ENCODE measurements around the gene TRERF1. TPM values are rescaled to one million over a fixed set of nuclear protein-coding genes. Genes with fewer than 3 reads are reported as not detected.

Gene TRERF1
- total and polyA plus RNA-seq, 2 of the 8 experiments (the other 6 are each of a cell fraction or from before 2014, with no cell fraction given): 10.8 to 21.5 TPM

DNA sequence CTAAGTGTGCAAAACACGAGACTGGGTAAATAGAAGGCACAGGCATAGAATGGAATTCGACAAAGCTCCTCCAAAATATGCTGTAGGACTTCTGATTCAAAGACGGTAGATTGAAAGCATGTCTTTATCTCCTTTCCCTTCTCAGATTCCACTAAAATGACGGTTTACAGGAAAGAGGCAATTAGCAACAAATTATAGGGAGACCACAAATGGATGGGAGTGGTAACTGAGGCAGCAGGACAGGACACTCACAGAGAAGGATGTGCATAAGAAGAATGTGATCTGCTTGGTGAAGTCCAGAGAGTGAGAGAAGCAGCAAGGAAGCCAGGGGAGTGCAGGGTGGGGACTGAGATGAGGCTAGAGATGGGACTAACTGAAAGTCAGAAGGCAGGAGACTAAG is 120.7 kb downstream of the TRERF1 start:
- Histone ChIP-seq H2BK20ac (ENCODE audit: low read length) (no peak overlapping the region), H2BK5ac (ENCODE audit: low read depth, low read length) (no peak overlapping the region), H3K14ac (ENCODE audit: insufficient read length) (no peak overlapping the region), H3K79me2 (ENCODE audit: control insufficient read depth in 1 of 2, insufficient read depth in 2 of 2, low read length in 2 of 2) (peaks cover 0 to 68% of the 10 kb centered on the region in 2 experiments; a peak in 3 of 4 replicates), H4K91ac (replicated peaks; ENCODE audit: insufficient read length, low read length) (no peak overlapping the region), H3K36me3 (ENCODE audit: control insufficient read depth in 2 of 4, insufficient read depth in 4 of 4, low read length in 3 of 4) (no peaks in the 10 kb centered on the region), H2BK15ac (ENCODE audit: low read length) (no peak overlapping the region), H3K9ac (replicated peaks in 1 of 4; ENCODE audit: extremely low read depth in 1 of 4, low read depth in 3 of 4, low read length in 3 of 4) (no peak overlapping the region), H3K23ac (ENCODE audit: insufficient read length) (no peak overlapping the region), H3K18ac (ENCODE audit: extremely low read depth, low read length) (no peak overlapping the region), H3K4me3 (ENCODE audit: extremely low read depth in 1 of 4, insufficient read depth in 2 of 4, low read depth in 3 of 4, low read length in 4 of 4) (no peak overlapping the region), H3K27ac (ENCODE audit: low read depth, low read length) (no peak overlapping the region), H2AFZ (ENCODE audit: low read length) (no peak overlapping the region), H3K79me1 (ENCODE audit: low read depth, low read length) (peaks cover 7% of the 10 kb centered on the region; the same call in 1 of the 2 replicates), H2BK12ac (ENCODE audit: low read depth, low read length) (no peak overlapping the region), H2AK5ac (ENCODE audit: low read depth, low read length) (no peak overlapping the region), H3K27me3 (replicated peaks in 1 of 4; ENCODE audit: control insufficient read depth in 3 of 4, extremely low read depth in 1 of 4, insufficient read depth in 3 of 4, low read length in 3 of 4) (no peaks in the 10 kb centered on the region), H4K20me1 (replicated peaks in 1 of 2; ENCODE audit: control insufficient read depth in 1 of 2, insufficient read depth in 2 of 2, low read length in 2 of 2) (peaks cover 7 to 19% of the 10 kb centered on the region in 2 experiments), H4K5ac (ENCODE audit: insufficient read length, low read depth, low read length) (no peak overlapping the region), H3K4me2 (ENCODE audit: insufficient read depth in 1 of 2, low read depth in 2 of 2, low read length in 2 of 2) (no peak overlapping the region), H3K23me2 (ENCODE audit: low read depth, low read length) (no peaks in the 10 kb centered on the region), H4K8ac (ENCODE audit: extremely low read depth, insufficient read depth, low read length) (no peak overlapping the region), H3K4me1 (replicated peaks in 1 of 4; ENCODE audit: control insufficient read depth in 3 of 4, insufficient read depth in 4 of 4, low read length in 3 of 4) (peaks cover 0 to 3% (median 1%) of the 10 kb centered on the region in 4 experiments; a peak in 2 of 7 replicates), H3K56ac (replicated peaks; ENCODE audit: insufficient read length, low read depth, low read length) (no peak overlapping the region), H3K9me3 (ENCODE audit: insufficient read depth in 2 of 2, low read depth in 1 of 2, low read length in 1 of 2) (no peaks in the 10 kb centered on the region), H3K4ac (replicated peaks; ENCODE audit: insufficient read length, low read depth, low read length) (no peak overlapping the region), H2BK120ac (replicated peaks; ENCODE audit: low read depth, low read length) (no peak overlapping the region)
- ChIA-PET CTCF (ENCODE audit: partially characterized antibody) (interaction anchor here (0.6 to 2.0 kb wide), 5 partner anchors 8 to 213 kb away, joined by 3 to 6 read pairs (median 3); no protein-coding TSS in a partner anchor), POLR2A (ENCODE audit: partially characterized antibody) (interaction anchor here (0.7 to 1.1 kb wide), 2 partner anchors 16 to 18 kb away, joined by 3 read pairs; no protein-coding TSS in a partner anchor)
- 82% methylated on average over 4 of the region's 4 CpGs; no CpG with 5 or more reads in 1 of the 2 experiments for WGBS, 2 experiments (ENCODE audit: extremely low coverage in 1 of 2, insufficient coverage in 1 of 2, insufficient read length in 1 of 2, insufficient replicate concordance in 2 of 2, low coverage in 1 of 2, low lambda C conversion rate in 2 of 2, missing lambda C conversion rate in 1 of 2)
- FAIRE-seq (no peak), DNase-seq (ENCODE audit: low read depth in 1 of 2, low spot score in 2 of 2) (no peak)
- TF ChIP-seq CTBP2 (IDR thresholded peaks at IDR 0.05; ENCODE audit: borderline replicate concordance, insufficient read depth, insufficient read length, low read length): no peak

Data from H1 (cell line).